Activated CD4-positive, alpha-beta T cell treated with anti-CD3 and anti-CD28 coated beads, Interleukin-2, Interleukin-6, amounts not matched to agents 100 ng/mL and 50 ng/mL, durations not matched to agents 16 hours and 8 hours (primary cell): ENCODE measurements around the gene DYSF.

Experiments
- DNase-seq: peaks from one replicate; pipeline ENCODE4 v3.0.0-alpha.2; 2020

The DYSF gene

DNA sequence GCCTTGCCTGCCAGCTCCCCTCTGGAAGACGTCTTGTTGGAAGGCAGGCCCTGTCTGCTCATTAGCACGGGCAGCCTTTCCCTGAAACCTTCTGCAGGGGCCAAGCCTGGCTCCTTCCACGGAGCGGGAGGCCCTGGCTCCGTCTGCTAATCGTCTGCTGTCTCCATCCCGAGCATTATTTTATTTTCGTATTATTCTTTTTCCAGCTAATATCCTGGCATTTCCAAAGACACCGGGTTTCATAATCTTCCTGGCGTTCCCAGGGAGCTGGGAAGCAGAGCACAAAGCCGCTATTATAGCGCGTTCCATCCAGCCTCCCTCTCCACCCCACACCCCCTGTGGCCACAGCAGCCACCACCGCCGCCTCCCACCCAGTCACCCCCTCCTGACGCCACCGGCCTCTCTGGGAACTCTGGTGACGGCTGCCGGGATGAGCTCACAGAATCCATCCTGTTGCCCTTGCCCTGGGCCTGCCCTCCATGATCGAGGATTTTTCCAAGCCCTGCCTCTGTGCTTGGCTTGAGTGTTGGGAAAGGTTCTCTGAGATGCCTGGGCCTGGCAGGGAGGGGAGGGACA is 125.5 kb downstream of the DYSF start:
- DNase-seq, result no peak

DNA sequence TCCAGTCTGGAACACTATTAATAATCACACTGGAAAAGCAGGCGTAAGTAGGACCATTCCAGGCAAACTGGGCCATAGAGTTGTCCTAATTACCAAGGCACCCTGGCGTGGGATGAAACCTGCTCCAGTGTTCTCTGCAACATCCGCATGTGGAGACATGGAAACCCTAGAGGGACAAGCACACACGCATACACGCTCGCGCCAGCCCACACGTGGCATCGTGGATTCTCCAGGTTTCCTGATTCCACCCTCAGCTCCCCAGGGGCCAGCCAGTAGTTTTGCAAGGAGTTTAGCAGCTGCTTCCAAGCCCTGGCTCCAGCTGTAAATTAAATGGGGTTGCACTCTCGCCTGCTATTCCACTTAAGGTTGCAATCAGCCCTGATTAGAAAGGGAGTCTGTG is 127.7 kb downstream of the DYSF start:
- DNase-seq, result no peak

DNA sequence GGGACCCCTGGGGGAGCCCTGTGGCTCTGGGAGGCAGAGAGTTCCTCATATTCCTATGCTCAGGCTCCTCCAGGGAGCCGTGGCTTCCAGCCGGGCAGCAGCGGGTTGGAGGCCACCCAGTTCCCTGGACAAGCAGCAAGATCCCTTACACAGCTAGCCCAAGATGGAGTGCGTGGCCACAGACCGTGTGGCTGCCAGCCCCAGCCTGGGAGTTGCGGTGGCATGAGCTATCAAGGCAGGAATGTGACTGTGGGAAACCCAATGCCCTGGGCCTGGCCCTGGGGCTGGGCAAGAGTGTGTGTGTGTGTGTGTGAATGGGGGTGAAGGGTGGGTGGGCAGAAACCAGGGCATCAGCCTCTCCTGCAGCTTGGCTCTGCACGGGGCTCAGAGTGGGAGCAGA is 130.5 kb downstream of the DYSF start:
- DNase-seq, result no peak

DNA sequence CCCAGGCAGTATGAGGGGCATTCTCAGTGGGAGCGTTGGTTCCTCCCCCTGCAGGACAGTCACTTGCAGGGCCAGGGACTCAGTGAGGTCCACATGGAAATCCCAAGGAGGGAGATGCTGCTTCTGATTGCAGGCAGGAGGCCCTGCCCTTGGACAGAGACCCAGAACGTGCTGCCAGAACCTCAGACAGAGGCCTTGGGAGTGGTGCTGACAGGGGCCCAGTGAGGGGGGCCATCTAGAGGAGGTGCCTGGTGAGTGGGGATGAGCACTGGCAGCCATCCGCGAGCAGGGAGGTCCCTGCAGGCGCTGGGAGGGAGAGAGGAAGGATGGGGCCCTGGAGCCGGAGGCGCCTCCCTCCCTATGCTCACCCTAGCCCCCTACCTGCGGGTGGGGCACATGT is 133.1 kb downstream of the DYSF start:
- DNase-seq, result no peak

DNA sequence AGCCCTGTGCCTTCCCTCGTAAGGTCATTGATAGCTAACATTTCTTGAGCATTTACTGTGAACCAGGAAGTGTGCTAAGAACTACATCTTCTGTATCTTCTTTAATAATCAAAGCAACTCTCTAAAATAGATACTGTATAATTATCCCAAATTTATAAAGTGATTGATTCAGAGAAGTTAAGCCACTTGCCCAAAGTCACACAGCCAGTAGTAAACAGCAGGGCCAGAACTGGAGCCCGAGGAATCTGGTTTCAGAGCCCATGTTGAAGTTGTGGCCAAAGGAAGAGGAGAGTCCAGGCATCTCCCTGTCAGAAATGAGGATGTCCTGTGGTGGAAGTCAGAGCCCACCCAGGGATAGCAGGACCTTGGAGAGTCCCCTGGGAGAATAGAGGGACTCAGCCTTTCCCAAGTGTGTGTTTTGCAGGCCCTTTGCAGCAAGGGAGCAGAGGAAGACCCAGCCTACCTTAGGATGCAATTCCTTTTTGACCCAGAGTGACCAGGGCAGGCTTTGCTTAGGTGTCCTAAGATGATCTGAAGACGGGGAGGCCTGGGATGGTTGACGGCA is 134.2 kb downstream of the DYSF start:
- no peak for DNase-seq

DNA sequence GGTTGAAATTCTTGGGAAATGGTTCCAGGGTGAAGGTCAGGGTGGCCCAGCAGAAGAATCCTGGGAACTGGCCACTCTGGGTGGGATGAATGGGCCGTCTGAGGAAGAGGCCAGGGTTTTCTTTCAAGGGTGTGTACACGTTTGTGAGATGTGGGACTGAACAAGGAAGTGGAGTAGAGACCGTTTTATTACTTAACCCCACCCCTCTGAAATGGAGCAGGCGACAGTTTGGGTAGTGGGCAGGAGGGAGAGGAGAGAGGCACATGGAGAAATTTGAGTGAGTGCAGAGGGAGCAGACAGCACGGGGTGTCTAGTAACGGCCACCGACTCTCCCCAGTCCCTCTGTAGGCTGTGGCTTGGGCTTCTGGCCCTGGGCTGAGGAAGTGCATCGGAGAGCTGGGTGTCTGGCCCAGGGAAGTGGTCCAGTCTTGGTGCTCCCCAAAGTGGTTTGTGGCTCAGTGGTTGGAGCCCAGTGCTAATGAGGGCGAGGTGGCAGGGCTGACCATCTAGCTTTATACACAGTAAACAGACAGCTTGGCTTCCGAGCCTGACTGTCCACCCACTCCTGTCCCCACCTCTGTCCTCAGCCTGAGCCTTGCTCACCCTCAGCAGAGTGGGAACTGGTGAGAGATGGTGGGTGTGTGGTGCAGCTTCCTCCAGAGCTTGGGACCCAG is 135.3 kb downstream of the DYSF start:
- DNase-seq, result no peak

DNA sequence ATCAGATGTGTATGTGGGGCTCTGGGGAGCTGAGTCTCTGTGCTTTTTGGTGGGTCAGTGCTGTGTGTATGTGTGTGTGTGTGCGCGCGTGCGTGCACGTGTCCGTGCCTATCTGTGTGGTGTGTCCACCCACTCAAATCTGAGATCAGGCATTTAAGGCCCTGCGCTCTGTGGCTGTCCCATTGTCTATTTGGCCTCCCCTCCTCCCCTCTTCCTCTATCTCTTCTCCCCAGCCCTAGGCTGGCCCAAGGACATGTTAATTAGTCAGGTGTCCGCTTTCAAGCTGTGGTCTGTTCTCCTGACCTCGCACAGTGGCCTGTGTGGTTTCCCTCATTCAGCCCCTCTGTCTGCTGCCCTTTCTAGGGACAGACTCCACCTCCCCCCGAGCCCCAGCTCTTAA is 136.4 kb downstream of the DYSF start:
- no peak for DNase-seq

DNA sequence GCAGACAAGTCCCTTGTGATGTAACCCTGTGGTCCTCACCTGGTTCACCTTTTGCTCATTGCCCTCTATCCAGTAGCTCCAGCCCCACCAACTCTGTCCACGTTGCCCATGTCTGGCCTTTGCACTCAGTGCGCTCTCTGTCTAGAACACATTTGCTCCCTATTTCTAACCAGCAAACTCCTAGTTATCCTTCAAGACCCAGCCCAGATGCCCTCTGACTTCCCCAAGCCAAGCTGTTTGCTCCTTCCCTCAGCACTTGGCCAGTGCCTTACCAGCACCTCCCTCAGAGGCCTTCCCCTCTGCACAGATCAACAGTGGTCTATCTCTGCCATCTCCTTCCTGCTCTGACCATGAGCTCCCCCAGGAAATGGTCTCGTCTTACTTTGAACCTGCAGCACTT is 137.7 kb downstream of the DYSF start:
- no peak for DNase-seq

DNA sequence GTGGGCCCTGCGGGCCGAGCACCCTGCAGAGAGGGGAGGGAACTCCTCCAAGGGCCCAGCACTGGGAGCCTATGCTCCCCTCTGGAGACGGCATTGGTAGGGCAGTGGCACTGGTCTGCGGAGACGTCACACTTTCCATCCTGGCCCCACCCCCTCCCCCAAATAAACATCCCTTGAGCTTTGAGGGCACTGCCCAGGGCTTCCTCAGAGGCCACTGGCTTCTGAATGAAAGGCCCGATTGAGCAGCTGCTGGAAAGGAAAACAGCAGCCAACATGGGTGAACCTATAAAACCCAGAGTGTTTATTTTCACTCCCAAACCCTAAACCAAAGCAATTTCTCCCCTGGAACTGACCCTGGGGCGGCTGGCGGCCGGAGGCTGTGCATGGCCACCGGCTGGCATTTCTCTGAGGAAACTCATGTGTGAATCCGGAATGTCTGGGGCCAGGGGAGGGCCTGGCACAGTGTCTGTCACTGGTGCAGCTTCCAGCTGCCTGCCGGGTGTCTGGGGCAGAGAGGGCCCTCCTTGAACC is 138.9 kb downstream of the DYSF start:
- no peak for DNase-seq

DNA sequence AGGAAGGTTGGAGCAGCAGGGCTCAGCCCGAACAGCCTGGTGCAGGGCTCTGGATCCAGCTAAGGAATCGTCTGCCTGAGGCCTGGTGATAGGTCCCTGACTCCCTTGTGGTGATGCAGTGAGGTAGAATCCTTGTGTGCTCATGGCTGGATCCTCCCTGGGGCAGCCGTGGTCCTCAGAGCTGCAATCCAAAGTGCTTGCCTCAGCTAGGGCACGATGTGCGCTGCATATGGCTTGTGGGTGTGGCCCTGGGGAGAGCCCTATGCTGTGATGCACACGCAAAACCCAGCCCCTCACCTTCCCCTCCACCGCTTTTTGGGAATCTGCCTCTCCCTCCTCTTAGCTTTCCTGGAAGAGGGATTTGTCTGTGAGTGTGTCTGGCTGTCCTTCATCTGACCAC is 142.2 kb downstream of the DYSF start:
- no peak for DNase-seq

DNA sequence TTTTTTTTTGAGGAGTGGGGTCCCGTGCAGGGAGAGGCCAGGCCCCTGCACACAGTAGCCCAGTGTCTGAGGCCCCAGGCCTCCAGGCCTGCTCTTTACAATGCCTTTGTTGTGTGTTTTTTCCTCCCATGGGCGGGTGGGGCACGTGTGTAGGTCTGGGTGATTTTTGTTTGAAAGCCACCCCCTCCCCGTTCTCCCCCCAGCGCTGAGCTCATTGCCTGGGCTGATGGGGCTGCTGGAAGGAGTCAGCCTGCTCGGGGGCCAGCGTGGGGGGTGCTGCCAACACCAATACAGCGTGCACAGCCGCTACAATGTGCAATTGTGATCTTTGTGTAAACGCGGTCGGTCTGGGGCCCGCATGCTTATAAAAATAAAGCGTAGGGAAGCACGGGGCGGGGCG is 142.7 kb downstream of the DYSF start:
- no peak for DNase-seq

DNA sequence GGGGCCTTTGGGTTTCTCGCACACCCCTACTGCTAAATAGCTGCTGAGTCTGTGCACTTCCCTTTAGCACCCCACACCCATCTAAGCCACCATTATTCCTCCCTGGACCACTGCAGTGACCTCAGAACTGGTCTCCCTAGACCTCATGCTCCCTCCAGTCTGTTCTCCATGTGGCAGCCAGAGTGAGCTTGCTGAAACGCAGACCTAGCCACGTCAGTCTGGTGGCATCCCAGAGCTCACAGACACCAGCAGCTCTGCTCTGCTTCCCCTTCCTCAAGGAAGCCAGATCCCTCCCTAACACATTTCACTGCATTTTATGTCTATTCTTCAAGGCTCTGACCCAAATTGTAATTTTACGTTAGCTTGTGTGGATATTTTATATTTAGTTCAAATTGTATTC is 144.4 kb downstream of the DYSF start:
- no peak for DNase-seq

DNA sequence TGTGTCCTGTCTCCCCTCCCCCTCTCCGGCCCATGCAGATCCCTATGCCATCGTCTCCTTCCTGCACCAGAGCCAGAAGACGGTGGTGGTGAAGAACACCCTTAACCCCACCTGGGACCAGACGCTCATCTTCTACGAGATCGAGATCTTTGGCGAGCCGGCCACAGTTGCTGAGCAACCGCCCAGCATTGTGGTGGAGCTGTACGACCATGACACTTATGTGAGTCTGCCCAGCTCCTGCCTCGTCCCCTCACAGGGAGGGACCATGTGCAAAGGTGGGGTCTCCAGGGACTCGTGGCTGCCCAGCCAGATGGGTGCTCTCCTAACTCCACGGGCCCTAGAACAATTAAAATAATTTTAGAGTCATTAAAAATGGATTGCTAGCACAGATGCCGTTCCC is 145.2 kb downstream of the DYSF start:
- no peak for DNase-seq

DNA sequence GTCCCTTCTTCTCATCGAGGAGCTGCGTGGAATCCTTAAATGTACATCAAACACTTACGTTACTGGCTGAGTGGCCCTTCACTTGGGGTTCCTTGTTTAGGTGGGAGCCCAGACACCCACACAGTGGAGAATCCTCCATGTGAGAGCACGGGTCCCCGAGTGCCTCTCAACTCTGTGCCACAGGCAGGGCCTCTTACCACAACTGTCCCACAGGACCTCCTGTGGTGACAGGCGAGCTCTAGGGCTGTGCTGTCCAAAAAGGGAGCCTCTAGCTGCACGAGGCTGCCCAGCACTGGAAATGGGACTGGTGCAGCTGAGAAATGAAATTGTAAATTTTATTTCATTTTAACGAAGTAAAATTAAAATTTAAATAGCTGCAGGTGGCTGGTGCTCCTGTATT is 145.7 kb downstream of the DYSF start:
- DNase-seq, result no peak

DNA sequence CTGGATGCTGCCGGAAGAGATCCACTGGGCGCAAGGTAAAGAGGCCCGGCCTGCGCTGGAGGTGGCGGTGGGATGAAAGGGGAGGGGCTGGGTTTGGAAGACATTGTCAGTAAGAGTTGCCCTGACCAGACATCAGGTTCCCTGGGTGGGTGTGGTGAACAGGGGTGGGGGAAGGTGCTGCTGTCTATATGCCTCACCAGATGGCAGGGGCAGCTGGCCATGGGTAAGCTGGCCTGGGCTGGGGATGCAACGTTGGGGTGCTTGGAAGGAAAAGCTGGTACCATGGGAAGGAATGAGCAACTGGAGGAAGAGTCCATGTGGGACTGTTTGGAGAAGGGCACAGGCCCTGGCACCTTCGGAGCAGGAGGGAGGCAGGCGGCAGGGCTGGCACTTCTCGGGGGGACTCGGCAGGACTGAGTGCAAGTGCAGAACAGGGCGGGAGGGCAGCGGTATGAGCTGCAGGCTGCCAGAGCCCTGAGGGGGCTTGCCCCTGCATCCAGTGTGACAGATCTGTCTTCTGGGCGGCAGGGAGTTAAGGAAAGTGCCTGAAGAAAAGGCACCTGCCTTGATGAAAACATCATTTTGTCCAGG is 146.4 kb downstream of the DYSF start:
- no peak for DNase-seq

DNA sequence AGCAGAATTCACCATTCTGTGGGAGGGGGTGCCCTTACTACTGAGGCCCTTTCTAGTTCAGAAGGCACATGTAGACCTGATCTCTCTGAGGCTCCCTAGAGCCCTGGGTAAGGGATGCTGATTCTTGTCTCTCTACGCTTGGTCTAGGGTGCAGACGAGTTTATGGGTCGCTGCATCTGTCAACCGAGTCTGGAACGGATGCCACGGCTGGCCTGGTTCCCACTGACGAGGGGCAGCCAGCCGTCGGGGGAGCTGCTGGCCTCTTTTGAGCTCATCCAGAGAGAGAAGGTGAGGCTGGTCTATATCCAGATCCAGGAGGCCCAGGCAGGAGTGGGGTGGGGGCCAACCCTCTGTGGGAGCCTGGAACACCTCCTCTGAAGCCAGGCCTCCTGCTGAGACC is 147.2 kb downstream of the DYSF start:
- no peak for DNase-seq

DNA sequence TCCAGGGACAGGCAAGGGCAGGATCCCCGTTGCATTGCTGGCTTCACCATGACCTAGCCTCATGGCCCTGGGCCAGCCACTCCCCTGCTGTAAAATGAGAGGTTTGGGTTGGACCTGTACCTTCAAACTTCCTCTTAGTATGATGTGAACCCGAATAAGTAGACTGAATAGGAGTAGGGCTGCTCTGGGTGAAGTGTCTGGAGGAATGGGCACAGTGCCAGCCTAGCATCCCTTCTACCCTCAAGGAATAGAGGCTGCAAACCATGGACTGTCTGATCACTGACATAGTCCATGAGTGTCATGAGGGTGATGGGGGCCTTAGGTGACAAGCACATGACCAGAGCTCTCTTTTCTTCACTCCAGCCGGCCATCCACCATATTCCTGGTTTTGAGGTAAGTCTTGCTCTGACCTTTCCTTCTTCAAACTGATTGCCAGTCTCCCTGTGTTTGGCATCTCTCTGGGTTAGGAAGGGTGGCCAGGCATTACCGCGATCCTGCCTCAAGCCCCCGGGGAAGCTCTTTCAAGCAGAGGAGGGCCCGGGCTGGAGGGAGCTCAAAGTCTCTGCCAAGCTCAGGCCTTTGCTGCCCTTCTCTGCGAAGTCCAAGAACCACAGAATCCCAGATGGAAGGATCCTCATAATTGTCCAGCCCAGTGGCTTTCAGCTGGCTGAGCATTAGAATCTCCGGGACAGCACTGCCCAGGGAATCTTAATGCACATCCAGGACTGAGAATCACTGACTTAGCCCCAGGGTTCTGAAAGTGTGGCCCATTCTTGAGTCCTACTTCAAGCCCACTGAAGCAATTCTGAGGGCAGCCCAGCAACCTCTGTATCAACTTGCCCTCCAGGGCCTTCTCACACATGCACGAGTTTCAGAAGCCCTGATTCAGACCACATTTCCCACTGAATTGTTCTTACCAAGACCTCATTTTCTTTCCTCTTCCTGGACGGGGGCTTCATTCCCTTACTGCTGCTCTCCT is 148.1 kb downstream of the DYSF start:
- DNase-seq, result no peak

DNA sequence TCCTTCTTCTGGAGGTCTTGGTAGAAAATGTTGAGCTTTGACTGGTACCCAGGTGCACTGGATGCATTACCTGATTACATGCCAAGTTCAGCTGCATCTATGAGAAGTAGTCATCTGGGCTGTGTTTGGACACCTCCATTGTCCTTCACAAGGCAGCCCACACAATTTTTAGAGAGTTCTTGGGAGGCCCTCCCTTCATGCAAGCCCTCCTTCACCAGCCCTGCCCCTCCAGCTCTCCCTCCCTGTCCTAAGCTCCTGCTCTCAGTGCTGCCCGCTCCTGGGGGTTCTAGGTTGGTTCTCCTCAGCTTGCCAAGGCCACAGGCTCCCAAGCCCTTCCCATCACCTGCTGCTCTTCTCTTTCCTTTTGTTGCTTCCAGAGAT is 148.7 kb downstream of the DYSF start:
- DNase-seq, result no peak

DNA sequence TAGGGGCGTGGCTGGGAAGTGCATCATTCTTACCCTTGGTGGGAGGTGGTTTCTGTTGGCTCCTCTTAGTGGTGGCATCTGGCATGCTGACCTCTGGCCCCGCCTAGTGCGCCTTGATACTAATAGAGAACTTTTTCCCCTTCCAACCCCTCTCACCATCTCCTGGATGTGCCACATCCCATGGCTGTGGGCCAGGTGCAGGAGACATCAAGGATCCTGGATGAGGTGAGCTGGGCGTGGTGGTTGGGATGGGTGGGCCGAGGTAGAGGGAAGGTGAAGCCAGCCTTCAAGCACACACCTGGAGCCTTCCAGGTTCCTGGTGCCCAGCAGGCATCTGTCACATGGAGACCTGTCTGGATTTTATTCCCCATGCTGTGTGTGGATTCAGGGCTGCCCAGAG is 149.2 kb downstream of the DYSF start:
- no peak for DNase-seq

DNA sequence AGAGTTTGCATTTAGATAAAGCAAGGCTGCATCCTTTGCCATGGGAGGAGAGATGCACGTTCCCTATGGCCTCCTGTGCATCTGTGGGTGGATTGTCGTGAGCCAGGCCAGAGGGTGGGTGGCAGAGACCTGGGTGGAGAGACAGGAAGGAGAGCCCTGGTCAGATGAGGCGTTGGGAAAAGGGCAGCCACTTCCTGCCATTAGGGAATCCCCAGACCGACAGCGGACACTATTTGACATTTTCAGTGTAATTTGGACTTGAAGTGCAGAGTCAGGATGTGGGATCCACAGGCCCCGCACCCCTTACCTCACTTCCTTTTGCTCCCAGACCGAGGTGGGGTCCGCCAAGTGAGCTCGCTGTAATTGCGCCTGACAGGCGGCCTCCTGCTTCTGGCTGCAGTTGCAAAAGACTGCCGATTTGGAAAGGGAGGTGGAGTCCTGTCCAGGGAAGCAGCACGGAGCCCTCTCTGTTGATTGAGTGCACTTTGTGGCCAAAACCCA is 150.0 kb downstream of the DYSF start:
- DNase-seq, result no peak

DNA sequence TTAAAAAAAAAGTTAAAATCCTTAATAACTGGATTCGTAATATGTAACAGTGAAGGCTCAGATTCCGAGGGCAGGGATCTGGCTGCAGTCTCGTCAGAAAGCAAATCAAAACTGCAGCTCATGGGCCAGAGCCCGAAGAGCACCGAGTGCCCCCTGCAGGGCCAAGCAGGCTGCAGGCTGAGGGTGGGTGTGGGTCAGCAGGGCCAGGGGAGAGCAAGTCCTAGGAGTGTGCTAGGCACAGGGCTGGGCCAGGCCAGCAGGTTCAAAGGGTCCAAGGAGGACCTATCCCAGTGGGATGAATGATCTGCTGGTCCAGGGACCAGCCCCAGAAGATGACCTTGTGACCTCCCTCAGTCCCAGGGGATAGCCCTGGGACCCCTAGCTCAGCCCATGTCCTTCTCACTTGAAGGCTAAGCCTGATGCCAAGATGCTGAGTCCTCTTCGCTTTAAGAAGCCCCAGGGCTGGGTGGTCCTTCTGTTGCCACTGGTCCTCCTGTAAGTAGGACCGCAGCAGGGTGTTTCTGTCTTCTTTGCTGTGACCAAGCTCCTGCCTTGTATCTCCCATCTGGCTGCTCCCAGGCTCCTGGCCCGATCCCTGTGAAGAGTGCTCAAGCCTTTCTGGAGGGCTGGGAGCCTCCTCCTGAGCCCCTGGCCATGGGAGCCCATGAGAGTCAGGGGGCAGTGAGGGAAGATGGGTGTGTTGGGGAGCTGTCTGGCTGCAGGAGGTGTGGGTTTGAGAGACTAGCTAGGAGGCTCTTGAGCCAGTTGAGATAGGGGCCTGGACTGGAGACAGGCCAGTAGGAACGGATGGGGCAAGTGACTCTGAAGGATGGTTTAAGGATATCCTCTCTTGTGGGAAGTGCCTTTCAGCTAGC is 150.7 kb downstream of the DYSF start:
- DNase-seq, result no peak

DNA sequence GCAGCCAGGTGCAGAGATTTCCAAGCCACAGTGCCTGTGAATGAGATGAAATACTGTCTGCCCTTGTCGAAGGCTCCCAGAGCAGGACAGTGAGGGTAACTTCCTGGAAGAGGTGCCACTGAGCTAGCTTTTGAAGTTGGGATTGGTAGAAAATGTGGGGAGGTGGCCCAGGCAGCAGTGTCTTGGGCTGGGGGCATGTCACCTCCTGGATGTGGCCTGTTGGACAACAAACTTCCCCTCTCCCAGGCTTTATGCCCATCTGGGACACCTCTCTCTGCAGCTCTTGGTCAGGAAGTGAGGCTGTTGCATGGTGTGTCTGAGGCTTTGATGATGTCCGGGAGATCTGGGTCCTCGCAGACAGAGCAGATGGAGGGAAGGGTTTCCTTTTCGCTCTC is 151.4 kb downstream of the DYSF start:
- no peak for DNase-seq
